Femur (tissue), 1 donor: ENCODE results near the gene TPM1.

ENCODE experiments used
- DNase-seq: peaks from one replicate; pipeline ENCODE4 v3.0.0-alpha.2; 2017

TPM1 gene

GRCh38 chr15:63018639-63019038, 23.9 kb upstream of the TPM1 start:
- DNase-seq = no peak

- DNase-seq = peak; percentile 47
Measured at GRCh38 chr15:63019511-63020109, 22.9 kb upstream of the TPM1 start.

- DNase-seq = no peak
Measured at GRCh38 chr15:63020128-63020527, 22.4 kb upstream of the TPM1 start.

GRCh38 chr15:63020759-63021430, 21.7 kb upstream of the TPM1 start:
- DNase-seq = no peak

GRCh38 chr15:63022181-63022580, 20.4 kb upstream of the TPM1 start:
- DNase-seq = no peak

- DNase-seq = no peak
Measured at GRCh38 chr15:63022663-63023062, 19.9 kb upstream of the TPM1 start.

GRCh38 chr15:63023351-63023945, 19.1 kb upstream of the TPM1 start:
- DNase-seq = no peak

GRCh38 chr15:63025460-63025859, 17.1 kb upstream of the TPM1 start:
- no peak for DNase-seq

- no peak for DNase-seq
Measured at GRCh38 chr15:63027646-63028045, 14.9 kb upstream of the TPM1 start.

GRCh38 chr15:63028442-63029110, 14.0 kb upstream of the TPM1 start:
- DNase-seq = no peak

GRCh38 chr15:63029676-63030075, 12.9 kb upstream of the TPM1 start:
- DNase-seq = peak; percentile 57

- DNase-seq = peak; percentile 64
Measured at GRCh38 chr15:63030101-63030551, 12.4 kb upstream of the TPM1 start.

GRCh38 chr15:63034578-63034977, 8.0 kb upstream of the TPM1 start:
- no peak for DNase-seq

- peak; percentile 52 for DNase-seq
Measured at GRCh38 chr15:63035253-63035652, 7.3 kb upstream of the TPM1 start.

GRCh38 chr15:63035977-63036376, 6.6 kb upstream of the TPM1 start:
- DNase-seq = no peak

- no peak for DNase-seq
Measured at GRCh38 chr15:63037976-63038720, 4.4 kb upstream of the TPM1 start.

GRCh38 chr15:63038926-63039673, 3.4 kb upstream of the TPM1 start:
- DNase-seq = no peak

- DNase-seq = no peak
Measured at GRCh38 chr15:63039811-63040210, 2.7 kb upstream of the TPM1 start.

GRCh38 chr15:63040509-63040908, 2.0 kb upstream of the TPM1 start:
- DNase-seq = no peak

- DNase-seq = no peak
Measured at GRCh38 chr15:63040954-63041353, 1.6 kb upstream of the TPM1 start.

- DNase-seq = no peak
Measured at GRCh38 chr15:63041402-63041973, 1.1 kb upstream of the TPM1 start.

GRCh38 chr15:63042877-63043334, 359 bp downstream of the TPM1 start:
- no peak for DNase-seq
